HG03196 (cell line): ENCODE results near the gene CARM1.
"Not testable (repeated sequence)": the region's sequence is repeated elsewhere in the genome, so short reads cannot be mapped to it uniquely, and the experiment has no call there.

Source experiments
- ATAC-seq: cut with Tn5 transposase; IDR thresholded peaks from one replicate; pipeline ENCODE4 v1.9.1; 2021; ENCODE audit not compliant: unreplicated experiment

CARM1 gene

DNA sequence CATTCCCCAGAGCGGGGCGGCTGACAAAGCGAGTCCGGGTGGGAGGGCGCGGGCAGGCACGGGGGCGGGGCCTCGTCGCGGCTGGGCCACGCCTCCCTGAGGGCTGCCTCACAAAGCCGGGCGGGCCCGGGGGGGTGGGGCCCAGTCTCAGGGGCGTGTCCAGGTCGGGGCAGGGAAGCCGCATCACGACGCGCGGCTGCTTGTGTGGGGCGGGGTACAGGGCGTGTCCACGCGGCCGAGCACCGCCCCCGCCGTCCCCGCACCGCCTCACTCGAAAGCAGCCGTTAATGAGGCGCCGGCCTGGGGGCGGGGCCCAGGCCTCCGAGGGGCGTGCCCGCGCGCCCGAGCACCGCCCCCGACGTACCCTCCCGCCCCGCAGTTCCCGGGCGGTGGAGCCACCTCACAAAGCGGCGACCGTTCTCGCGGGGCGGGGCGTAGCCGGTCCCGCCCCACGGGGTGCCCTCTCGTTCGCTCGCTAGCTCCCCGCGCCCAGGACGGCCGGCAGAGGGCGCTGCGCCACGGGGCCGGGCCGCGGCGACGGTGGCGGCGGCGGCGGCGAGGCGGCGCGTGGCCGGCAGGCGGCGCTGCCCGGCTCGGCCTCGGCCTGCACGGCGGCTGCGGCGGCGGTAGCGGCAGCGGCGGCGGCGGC, at the start of gene CARM1:
CARM1 (plus strand) TSS at position 599 of the 649 bp plus-strand sequence. CDS start 150 bp downstream, outside the sequence.
- peak; percentile 83 for ATAC-seq

DNA sequence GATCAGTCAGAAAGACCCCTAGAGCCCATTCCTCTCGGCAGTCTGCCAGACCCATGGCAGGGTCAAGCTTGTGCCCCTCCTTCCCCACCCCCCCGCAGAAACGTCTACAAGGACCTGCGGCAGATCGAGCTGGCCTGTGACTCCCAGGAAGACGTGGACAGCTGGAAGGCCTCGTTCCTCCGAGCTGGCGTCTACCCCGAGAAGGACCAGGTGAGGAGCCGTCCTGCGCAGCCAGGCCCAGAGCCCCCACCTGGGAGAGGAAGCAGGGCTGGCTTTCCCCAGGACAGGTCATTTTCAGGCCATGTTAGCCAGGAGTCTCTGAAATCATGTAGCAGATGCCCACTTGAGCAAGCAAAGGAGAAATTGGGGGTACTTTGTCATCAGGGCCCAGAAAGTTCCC, 47.7 kb upstream of the CARM1 start:
- ATAC-seq = no peak

DNA sequence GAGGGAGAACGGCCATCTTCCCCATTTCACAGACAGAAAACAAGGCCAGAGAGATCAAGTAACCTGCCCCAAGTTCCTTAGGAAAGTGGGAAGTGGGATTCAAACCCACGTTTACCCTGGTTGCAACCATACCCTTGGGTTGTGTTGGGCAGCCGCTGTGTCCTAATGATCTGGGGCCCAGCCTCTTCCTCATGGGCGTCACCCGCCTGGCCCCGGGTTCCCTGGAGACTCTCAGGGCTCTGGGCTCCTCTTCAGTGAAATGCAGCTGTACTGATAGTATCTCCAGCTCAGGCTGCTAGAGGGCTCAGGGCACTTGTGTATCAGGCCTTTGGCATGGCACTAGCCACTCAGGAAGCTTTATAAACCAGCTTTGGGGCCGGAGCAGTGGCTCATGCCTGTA, 45.1 kb upstream of the CARM1 start:
- ATAC-seq = no peak

DNA sequence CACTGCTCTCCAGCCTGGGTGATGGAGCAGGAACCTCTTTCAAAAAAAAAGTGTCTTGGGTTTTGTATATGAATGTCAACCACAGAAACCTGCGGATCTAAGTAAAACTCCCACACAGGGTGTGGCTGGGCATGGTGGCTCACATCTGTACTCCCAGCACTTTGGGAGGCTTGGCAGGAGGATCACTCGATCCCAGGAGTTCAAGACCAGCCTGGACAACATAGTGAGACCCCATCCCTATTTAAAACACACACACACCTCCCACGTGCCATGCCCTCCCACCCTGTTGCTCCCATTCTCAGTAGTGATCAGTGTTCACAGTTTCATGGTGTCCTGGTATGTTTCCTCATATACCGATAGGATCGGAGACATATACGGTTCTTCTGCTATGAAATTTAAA, 44.5 kb upstream of the CARM1 start:
- no peak for ATAC-seq

GRCh38 chr19:10828981-10829821, 42.2 kb upstream of the CARM1 start:
- no peak for ATAC-seq

- no peak for ATAC-seq
Observed at GRCh38 chr19:10829967-10830366, 41.4 kb upstream of the CARM1 start.

GRCh38 chr19:10830370-10830769, 41.0 kb upstream of the CARM1 start:
- ATAC-seq = no peak

- ATAC-seq = no peak
Observed at GRCh38 chr19:10830931-10831779, 40.2 kb upstream of the CARM1 start.

DNA sequence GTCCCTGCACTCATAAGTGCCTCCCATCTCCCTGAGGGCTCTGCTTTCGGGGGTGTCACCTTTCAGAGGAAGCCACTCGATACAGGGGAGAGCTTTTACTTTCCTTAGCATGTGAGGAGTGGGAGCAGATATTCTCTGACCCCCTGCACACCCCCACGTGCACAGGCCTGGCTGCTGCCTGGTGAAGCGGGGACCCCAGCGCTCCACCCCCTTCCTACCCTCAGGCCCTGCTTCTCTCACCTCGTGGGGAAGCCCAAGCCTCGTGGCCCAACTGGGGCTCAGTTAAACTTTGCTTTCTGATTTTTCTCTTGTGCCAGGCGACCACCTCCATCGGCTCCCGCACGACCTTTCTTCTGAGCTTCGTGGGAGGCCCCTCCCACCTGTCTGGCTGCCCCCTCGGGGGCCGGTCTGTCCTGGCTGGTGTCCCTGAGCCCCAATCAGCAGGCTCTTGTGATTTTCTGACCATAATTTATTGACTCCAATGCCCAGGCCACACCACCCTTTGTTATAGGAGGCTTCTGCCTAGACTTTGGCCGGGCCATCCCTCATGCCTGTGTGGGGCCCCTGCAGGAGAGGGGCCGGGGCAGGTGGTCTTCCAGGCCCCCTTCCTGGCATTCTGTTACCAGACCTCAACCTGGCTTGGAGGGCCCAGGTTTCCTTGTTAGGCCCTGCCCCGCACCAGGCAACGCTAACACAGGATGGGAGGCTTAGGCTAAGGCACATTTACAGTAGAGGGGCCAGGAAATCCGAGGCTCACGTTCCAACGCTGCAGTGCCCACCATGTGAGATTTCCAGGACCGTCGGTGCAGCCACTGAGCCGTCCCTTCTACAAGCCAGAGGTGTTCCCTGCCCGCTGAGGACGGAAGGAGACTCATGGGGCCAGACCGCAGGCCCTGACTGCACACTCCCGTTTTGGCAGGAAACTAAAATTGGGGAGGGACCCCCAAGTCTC, 39.1 kb upstream of the CARM1 start:
- no peak for ATAC-seq

DNA sequence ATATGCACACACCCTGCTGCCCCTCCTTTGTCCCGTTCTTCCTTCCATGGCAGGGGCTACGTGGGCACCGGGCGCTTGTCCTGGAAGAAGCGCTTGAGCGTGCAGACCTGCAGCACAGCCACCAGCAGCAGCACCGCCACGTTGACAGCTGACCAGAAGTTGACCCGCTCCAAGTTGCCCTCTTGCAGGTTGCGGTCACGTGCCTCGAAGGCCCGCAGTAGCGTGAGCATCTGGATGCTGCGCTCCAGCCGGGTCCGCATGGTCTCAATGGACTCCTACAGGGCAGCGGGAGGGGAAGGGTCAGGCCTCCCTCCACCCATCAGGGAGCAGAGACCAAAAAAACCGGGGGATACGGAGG, 38.4 kb upstream of the CARM1 start:
- no peak for ATAC-seq

- no peak for ATAC-seq
Observed at GRCh38 chr19:10835089-10835753, 36.1 kb upstream of the CARM1 start.

DNA sequence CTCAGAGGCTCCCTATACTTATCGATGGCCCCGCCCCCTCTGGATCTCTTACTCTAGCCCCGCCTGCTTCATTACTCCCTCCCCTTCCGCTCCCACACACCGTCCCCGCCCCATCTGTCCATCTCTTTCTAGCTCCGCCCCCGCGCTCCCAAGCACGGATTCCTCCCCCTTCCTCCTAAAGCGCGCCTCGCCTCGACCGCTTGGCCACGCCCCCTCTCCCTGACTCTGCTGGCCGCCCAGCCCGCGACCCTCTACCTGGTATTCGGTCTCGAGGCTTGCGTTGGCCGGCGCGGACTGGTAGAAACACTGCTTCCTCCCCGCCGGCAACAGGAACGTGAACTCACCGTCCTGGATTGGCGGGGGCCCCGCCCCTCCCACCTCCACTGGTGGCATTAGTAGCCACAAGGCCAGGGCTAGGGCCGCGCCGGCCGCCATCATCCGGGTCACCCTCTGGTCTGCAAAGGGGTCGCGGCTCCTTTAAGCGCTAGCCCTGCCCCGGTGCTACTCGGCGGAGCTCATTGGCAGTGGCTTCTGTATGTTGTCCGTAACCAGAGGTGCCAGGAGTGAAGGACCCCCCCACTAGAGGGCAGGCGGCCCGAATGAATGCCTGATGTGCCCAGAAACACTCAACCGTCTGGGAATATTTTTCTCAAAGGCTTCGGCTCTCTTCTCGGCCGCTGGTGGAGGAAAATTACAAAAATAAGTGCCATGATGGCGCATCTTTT, 35.4 kb upstream of the CARM1 start, which contains the start of gene TMED1:
TMED1 (minus strand) TSS at position 459 of the 725 bp plus-strand sequence; CDS start at position 438, 21 bp downstream.
- peak; percentile 70 for ATAC-seq

DNA sequence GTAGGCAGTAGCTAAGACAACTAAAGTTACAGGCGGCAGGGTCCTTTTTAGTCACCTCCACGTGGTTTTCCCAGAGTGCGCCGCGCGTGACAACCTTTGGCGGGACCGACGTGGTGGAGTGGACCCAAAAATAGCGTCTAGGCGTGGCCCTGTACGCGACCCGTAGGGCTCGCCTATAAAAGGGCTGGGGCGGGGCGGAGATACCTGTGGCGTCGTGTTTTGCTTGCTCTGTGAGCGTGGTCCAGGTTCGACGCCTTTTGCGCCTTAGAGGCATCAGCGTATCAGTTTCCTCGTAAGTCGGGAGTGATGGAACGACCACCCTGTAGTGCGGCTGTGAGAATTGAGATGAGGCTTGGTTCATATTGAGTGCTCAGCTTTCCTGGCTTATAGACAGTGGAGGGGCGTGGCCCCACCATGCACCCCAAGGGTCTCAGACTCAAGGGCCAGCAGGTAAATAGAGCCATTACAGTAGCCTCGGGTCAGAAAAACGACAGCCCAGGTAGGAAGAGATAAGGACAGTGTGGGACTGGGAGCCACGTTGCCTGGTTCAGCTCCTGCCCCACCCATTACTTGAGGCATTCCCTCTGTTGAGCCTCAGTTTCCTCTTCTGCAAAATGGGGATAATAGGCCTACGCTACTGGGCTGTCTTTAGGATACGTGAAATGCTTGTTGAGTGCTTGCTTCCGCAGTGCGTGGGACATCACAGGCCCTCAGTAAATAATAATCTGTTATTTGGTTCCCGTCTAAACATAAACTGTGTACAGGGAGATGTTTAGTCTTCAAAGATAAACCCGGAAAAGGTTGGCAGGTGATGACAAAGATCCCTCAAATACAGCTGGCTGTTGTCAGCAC, 34.6 kb upstream of the CARM1 start:
- ATAC-seq = peak; percentile 8

DNA sequence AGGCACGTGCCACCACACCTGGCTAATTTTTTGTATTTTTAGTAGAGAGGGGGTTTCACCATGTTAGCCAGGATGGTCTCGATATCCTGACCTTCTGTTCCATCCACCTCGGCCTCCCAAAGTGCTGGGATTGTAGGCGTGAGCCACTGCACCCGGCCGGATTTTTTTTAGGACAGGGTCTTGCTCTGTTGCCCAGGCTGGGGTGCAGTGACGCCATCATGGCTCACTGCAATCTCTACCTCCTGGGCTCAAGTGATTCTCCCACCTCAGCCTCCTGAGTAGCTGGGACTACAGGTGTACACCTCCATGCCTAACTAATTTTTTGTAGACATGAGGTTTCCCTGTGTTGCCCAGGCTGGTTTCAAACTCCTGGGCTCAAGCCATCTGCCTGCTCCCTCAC, 33.7 kb upstream of the CARM1 start:
- not testable (repeated sequence) for ATAC-seq

DNA sequence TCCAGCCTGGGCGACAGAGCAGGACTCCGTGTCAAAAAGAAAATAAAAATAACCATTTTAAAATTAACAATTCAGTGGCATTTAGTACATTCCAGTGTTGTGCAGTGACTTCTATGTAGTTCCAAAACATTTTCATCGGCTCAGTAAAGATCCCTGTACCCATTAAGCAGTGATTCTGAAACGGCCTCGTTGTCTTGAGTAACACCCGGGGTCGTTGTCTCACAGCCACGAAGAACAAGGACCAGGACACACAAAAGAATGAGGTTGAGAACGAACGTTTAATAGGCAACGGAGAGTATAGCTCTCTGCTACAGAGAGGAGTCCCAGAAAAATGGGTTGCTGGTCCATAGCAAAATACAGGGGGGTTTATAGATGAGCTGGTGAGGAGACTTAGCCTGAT, 33.0 kb upstream of the CARM1 start:
- no peak for ATAC-seq

GRCh38 chr19:10839114-10840050, 32.0 kb upstream of the CARM1 start:
- ATAC-seq = no peak

- no peak for ATAC-seq
Observed at GRCh38 chr19:10842788-10843187, 28.6 kb upstream of the CARM1 start.
